Measurements from ENCODE around the gene UBR3.

Gene UBR3

DNA sequence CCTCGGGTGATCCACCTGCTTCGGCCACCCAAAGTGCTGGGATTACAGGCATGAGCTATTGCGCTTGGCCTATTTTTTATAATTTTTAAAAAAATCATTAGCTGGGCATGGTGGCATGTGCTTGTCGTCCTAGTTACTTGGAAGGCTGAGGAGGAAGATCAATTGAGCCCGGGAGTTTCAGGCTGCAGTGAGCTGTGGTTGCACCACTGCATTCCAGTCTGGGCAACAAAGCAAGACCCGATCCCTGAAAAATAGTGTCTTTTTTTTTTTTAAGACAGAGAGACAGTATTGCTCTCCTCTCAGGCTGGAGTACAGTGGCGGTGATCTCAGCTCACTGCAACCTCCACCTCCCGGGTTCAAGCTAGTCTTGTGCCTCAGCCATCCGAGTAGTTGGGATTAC, 23.8 kb upstream of the UBR3 start:
- TF ChIP-seq RAD21 (IDR thresholded peaks at IDR 0.05; ENCODE audit: low read depth) (no peak), TAF1 (IDR thresholded peaks at IDR 0.05; ENCODE audit: low read depth) (no peak), CREB1 (IDR thresholded peaks at IDR 0.05; ENCODE audit: low read depth) (no peak), YY1 (IDR thresholded peaks at IDR 0.05; ENCODE audit: low read depth) (no peak), ZBTB7A (IDR thresholded peaks at IDR 0.05; ENCODE audit: low read depth) (no peak), FOXM1 (IDR thresholded peaks at IDR 0.05; ENCODE audit: borderline replicate concordance, low read depth) (no peak), TCF12 (IDR thresholded peaks at IDR 0.05; ENCODE audit: low read depth) (no peak)
- TF ChIP-seq, protein P1, sequence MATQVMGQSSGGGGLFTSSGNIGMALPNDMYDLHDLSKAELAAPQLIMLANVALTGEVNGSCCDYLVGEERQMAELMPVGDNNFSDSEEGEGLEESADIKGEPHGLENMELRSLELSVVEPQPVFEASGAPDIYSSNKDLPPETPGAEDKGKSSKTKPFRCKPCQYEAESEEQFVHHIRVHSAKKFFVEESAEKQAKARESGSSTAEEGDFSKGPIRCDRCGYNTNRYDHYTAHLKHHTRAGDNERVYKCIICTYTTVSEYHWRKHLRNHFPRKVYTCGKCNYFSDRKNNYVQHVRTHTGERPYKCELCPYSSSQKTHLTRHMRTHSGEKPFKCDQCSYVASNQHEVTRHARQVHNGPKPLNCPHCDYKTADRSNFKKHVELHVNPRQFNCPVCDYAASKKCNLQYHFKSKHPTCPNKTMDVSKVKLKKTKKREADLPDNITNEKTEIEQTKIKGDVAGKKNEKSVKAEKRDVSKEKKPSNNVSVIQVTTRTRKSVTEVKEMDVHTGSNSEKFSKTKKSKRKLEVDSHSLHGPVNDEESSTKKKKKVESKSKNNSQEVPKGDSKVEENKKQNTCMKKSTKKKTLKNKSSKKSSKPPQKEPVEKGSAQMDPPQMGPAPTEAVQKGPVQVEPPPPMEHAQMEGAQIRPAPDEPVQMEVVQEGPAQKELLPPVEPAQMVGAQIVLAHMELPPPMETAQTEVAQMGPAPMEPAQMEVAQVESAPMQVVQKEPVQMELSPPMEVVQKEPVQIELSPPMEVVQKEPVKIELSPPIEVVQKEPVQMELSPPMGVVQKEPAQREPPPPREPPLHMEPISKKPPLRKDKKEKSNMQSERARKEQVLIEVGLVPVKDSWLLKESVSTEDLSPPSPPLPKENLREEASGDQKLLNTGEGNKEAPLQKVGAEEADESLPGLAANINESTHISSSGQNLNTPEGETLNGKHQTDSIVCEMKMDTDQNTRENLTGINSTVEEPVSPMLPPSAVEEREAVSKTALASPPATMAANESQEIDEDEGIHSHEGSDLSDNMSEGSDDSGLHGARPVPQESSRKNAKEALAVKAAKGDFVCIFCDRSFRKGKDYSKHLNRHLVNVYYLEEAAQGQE (IDR thresholded peaks at IDR 0.05; ENCODE audit: low read depth), result no peak

DNA sequence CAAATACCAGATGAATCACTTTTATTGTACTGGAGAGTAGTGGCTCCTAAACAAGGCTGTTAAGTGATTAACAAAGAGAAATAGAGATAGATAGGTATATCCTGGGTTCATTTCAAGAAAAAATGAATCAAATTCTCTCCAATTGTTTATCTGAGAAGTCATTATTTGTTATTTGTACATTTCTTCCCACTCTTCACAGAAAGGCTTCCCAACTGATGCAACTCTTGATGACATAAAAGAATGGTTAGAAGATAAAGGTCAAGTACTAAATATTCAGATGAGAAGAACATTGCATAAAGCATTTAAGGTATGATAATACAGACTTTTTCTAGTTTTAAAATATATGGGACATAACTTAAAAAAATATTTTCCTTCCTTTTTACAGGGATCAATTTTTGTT, 20.7 kb upstream of the UBR3 start:
- TF ChIP-seq RAD21 (IDR thresholded peaks at IDR 0.05; ENCODE audit: low read depth), result no peak
- TF ChIP-seq MAX (IDR thresholded peaks at IDR 0.05), result no peak
- TF ChIP-seq NFIC (IDR thresholded peaks at IDR 0.05), result no peak
- no peak for TF ChIP-seq CREB1 (IDR thresholded peaks at IDR 0.05; ENCODE audit: low read depth)
- no peak for TF ChIP-seq FOXM1 (IDR thresholded peaks at IDR 0.05; ENCODE audit: borderline replicate concordance, low read depth)
- TF ChIP-seq TEAD4 (IDR thresholded peaks at IDR 0.05), result no peak
- TF ChIP-seq TCF12 (IDR thresholded peaks at IDR 0.05; ENCODE audit: low read depth), result no peak
- TF ChIP-seq, protein P2, sequence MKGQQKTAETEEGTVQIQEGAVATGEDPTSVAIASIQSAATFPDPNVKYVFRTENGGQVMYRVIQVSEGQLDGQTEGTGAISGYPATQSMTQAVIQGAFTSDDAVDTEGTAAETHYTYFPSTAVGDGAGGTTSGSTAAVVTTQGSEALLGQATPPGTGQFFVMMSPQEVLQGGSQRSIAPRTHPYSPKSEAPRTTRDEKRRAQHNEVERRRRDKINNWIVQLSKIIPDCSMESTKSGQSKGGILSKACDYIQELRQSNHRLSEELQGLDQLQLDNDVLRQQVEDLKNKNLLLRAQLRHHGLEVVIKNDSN (IDR thresholded peaks at IDR 0.05), result no peak
- no peak for TF ChIP-seq EGR1 (IDR thresholded peaks at IDR 0.05)
- no peak for TF ChIP-seq YY1 (IDR thresholded peaks at IDR 0.05; ENCODE audit: low read depth)
- TF ChIP-seq, protein P1 (IDR thresholded peaks at IDR 0.05; ENCODE audit: low read depth), result no peak
- TF ChIP-seq ZBTB7A (IDR thresholded peaks at IDR 0.05; ENCODE audit: low read depth), result no peak
- TF ChIP-seq CEBPB (IDR thresholded peaks at IDR 0.05), result no peak
- TF ChIP-seq EP300 (IDR thresholded peaks at IDR 0.05; ENCODE audit: borderline replicate concordance), result no peak
- no peak for TF ChIP-seq TAF1 (IDR thresholded peaks at IDR 0.05; ENCODE audit: low read depth)

GRCh38 chr2:169808221-169808620, 19.0 kb upstream of the UBR3 start:
- TF ChIP-seq MAX (IDR thresholded peaks at IDR 0.05) (no peak), TEAD4 (IDR thresholded peaks at IDR 0.05) (no peak), EGR1 (IDR thresholded peaks at IDR 0.05) (no peak), CREB1 (IDR thresholded peaks at IDR 0.05; ENCODE audit: low read depth) (no peak), CEBPB (IDR thresholded peaks at IDR 0.05) (no peak), TAF1 (IDR thresholded peaks at IDR 0.05; ENCODE audit: low read depth) (no peak), TCF12 (IDR thresholded peaks at IDR 0.05; ENCODE audit: low read depth) (no peak), YY1 (IDR thresholded peaks at IDR 0.05; ENCODE audit: low read depth) (no peak), FOXM1 (IDR thresholded peaks at IDR 0.05; ENCODE audit: borderline replicate concordance, low read depth) (no peak)
- TF ChIP-seq, protein P2 (IDR thresholded peaks at IDR 0.05), result no peak

DNA sequence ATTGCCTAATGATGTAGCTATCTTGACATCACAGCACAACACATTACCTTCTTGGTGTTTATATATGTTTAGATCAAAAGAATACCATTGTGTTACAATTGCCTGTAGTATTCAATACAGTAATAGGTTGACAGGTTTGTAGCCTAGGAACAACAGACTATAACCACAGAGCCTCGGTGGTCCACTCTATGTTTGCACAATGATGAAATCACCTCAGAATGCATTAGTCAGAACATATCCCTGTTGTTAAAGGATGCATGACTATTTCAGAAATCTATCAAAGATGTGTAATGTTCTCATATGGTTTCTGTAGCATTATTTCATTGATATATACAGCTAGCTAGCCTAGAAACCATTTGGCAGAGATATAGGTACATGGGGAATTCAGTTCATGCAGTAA, 11.4 kb upstream of the UBR3 start:
- TF ChIP-seq TCF12 (IDR thresholded peaks at IDR 0.05; ENCODE audit: low read depth) (no peak), CEBPB (IDR thresholded peaks at IDR 0.05) (no peak), MAX (IDR thresholded peaks at IDR 0.05) (no peak), YY1 (IDR thresholded peaks at IDR 0.05; ENCODE audit: low read depth) (no peak), FOXM1 (IDR thresholded peaks at IDR 0.05; ENCODE audit: borderline replicate concordance, low read depth) (no peak), ZBTB7A (IDR thresholded peaks at IDR 0.05; ENCODE audit: low read depth) (no peak), TAF1 (IDR thresholded peaks at IDR 0.05; ENCODE audit: low read depth) (no peak), NFIC (IDR thresholded peaks at IDR 0.05) (no peak), RAD21 (IDR thresholded peaks at IDR 0.05; ENCODE audit: low read depth) (no peak), EGR1 (IDR thresholded peaks at IDR 0.05) (no peak), EP300 (IDR thresholded peaks at IDR 0.05; ENCODE audit: borderline replicate concordance) (no peak), CREB1 (IDR thresholded peaks at IDR 0.05; ENCODE audit: low read depth) (no peak), TEAD4 (IDR thresholded peaks at IDR 0.05) (no peak)
- TF ChIP-seq, protein P2 (IDR thresholded peaks at IDR 0.05), result no peak
- TF ChIP-seq, protein P1 (IDR thresholded peaks at IDR 0.05; ENCODE audit: low read depth), result no peak
